ENCODE measurements around the gene CFAP221.
A peak's percentile ranks its signal among the peaks of the same experiment; 100 is the strongest.

CFAP221 gene

GRCh38 chr2:119703526-119703925 lies 159.3 kb downstream of the CFAP221 start:
- DNase-seq = no peak

- DNase-seq = peak; percentile 20
Measured at GRCh38 chr2:119704670-119705120, 160.4 kb downstream of the CFAP221 start.

- DNase-seq = no peak
Measured at GRCh38 chr2:119706221-119706620, 162.0 kb downstream of the CFAP221 start.

All from stimulated activated CD4-positive, alpha-beta T cell treated with anti-CD3 and anti-CD28 coated beads, Interleukin-4, amount 100 ng/mL, for 24 hours (primary cell).